PC-3 (cell line): ENCODE data around the gene HIVEP3.

ENCODE experiments used
- CTCF ChIP-seq: fragments of 300-600 bp; sonication (generic); conservative IDR thresholded peaks from 2 replicates; pipeline ENCODE4 v1.5.1; 2017; ENCODE audit warnings: antibody characterized with exemption, low read depth, mild to moderate bottlenecking, low read length
- EZH2phosphoT487 ChIP-seq: fragments of 300-600 bp; sonication (generic); IDR thresholded peaks from 2 replicates; pipeline ENCODE4 v1.6.1; 2018; ENCODE audit warnings: mild to moderate bottlenecking, antibody characterized with exemption, low read length, borderline replicate concordance

- no peak for TF ChIP-seq CTCF
- no peak for TF ChIP-seq EZH2phosphoT487
Observed at GRCh38 chr1:41953291-41953690, 34.6 kb upstream of the HIVEP3 start.
